Gastrocnemius medialis (tissue), 4 donors: ENCODE data around the gene SLC11A1.

Experiments
- CTCF ChIP-seq, 5 experiments: fragments of 450-650 bp in 3 of 5; fragments of 200-600 bp in 2 of 5; sonication (generic) in 2 of 5; IDR thresholded peaks in 4 of 5; conservative IDR thresholded peaks in 1 of 5; 1 replicate in 4 of 5; 2 replicates in 1 of 5; pipeline ENCODE4 v1.5.1; 2016 to 2019; ENCODE audit warnings: antibody characterized with exemption in 5 of 5, mild to moderate bottlenecking in 3 of 5, moderate library complexity in 3 of 5
- POLR2A ChIP-seq, 2 donors: fragments of 450-650 bp; IDR thresholded peaks; one replicate each; pipeline ENCODE4 v1.6.1; 2017; ENCODE audit warnings: antibody characterized with exemption in 2 of 2, mild to moderate bottlenecking in 2 of 2, moderate library complexity in 2 of 2

GRCh38 chr2:218437969-218438368, 55.9 kb downstream of the SLC11A1 start:
- TF ChIP-seq CTCF (IDR thresholded peaks at IDR 0.05 in 4 of 5, conservative IDR thresholded peaks at IDR 0.05 in 1 of 5) = no peak
- no peak for TF ChIP-seq POLR2A (IDR thresholded peaks at IDR 0.05)
